ENCODE measurements around the gene NEURL4. TPM values are rescaled to one million over a fixed set of nuclear protein-coding genes. Genes with fewer than 3 reads are reported as not detected.
"Not testable (repeated sequence)": the region's sequence is repeated elsewhere in the genome, so short reads cannot be mapped to it uniquely, and the experiment has no call there.

The NEURL4 gene
- total RNA-seq, 4 donors from 2014 or later, result 12.0 to 30.4 (median 14.9) TPM

- Histone ChIP-seq H3K9me3 (no peaks in the 10 kb centered on the region), H3K4me3 (no peak overlapping the region), H3K27me3 (peaks cover 14% of the 10 kb centered on the region), H3K27ac (no peak overlapping the region), H3K4me1 (no peaks in the 10 kb centered on the region), H3K36me3 (no peaks in the 10 kb centered on the region)
- WGBS, 2 donors (ENCODE audit: low coverage in 1 of 2), result 94% methylated on average over 6 of the region's 8 CpGs; no CpG with 5 or more reads in 1 of the 2 donors
- TF ChIP-seq POLR2AphosphoS5 (IDR thresholded peaks at IDR 0.05) (no peak), CTCF (IDR thresholded peaks at IDR 0.05) (no peak), POLR2A (IDR thresholded peaks at IDR 0.05) (no peak), EP300 (IDR thresholded peaks at IDR 0.05) (no peak)
- ATAC-seq, result no peak
Observed at GRCh38 chr17:7367083-7367482, 37.9 kb upstream of the NEURL4 start.

- peaks cover 14% of the 10 kb centered on the region for H3K27me3 ChIP-seq
- H3K9me3 ChIP-seq, H3K4me3 ChIP-seq, H3K36me3 ChIP-seq, H3K27ac ChIP-seq, ATAC-seq, H3K4me1 ChIP-seq: not testable (repeated sequence)
- 87% methylated on average over 6 of the region's 7 CpGs; no CpG with 5 or more reads in 1 of the 2 donors for WGBS, 2 donors (ENCODE audit: low coverage in 1 of 2)
Observed at GRCh38 chr17:7365963-7366362, 36.8 kb upstream of the NEURL4 start.

GRCh38 chr17:7363311-7363710, 34.2 kb upstream of the NEURL4 start:
- no peaks in the 10 kb centered on the region for H3K9me3 ChIP-seq
- no peak for TF ChIP-seq POLR2AphosphoS5 (IDR thresholded peaks at IDR 0.05)
- no peak for TF ChIP-seq POLR2A (IDR thresholded peaks at IDR 0.05)
- no peak for TF ChIP-seq EP300 (IDR thresholded peaks at IDR 0.05)
- no peak for TF ChIP-seq CTCF (IDR thresholded peaks at IDR 0.05)
- 81 to 91% methylated on average over 4 to 6 of the region's 6 CpGs for WGBS, 2 donors (ENCODE audit: low coverage in 1 of 2)
- no peak for ATAC-seq
- H3K36me3 ChIP-seq, result no peaks in the 10 kb centered on the region
- no peak overlapping the region for H3K4me3 ChIP-seq
- H3K27me3 ChIP-seq, result no peaks in the 10 kb centered on the region
- H3K4me1 ChIP-seq, result no peaks in the 10 kb centered on the region
- H3K27ac ChIP-seq, result no peak overlapping the region

GRCh38 chr17:7361906-7362305, 32.8 kb upstream of the NEURL4 start:
- Histone ChIP-seq H3K27me3 (no peaks in the 10 kb centered on the region), H3K4me3 (no peak overlapping the region), H3K36me3 (no peaks in the 10 kb centered on the region), H3K27ac (no peak overlapping the region), H3K9me3 (no peaks in the 10 kb centered on the region), H3K4me1 (no peaks in the 10 kb centered on the region)
- 60 to 80% methylated on average over 1 to 3 of the region's 3 CpGs for WGBS, 2 donors (ENCODE audit: low coverage in 1 of 2)
- ATAC-seq, result no peak
- no peak for TF ChIP-seq POLR2AphosphoS5 (IDR thresholded peaks at IDR 0.05)
- TF ChIP-seq EP300 (IDR thresholded peaks at IDR 0.05), result no peak
- TF ChIP-seq POLR2A (IDR thresholded peaks at IDR 0.05), result no peak
- no peak for TF ChIP-seq CTCF (IDR thresholded peaks at IDR 0.05)

- Histone ChIP-seq H3K9me3 (no peaks in the 10 kb centered on the region), H3K4me1 (peaks cover 0 to 42% (median 18%) of the 10 kb centered on the region in 3 donors), H3K27ac (peak overlapping the region in 3 of 4 donors; percentile 22 to 99 (median 45)), H3K27me3 (no peaks in the 10 kb centered on the region), H3K4me3 (no peak overlapping the region), H3K36me3 (no peaks in the 10 kb centered on the region)
- ATAC-seq, result no peak
- TF ChIP-seq POLR2AphosphoS5 (IDR thresholded peaks at IDR 0.05) (no peak), POLR2A (IDR thresholded peaks at IDR 0.05) (no peak), CTCF (IDR thresholded peaks at IDR 0.05) (no peak), EP300 (IDR thresholded peaks at IDR 0.05) (no peak)
- 57 to 60% methylated on average over 1 to 2 of the region's 2 CpGs for WGBS, 2 donors (ENCODE audit: low coverage in 1 of 2)
Observed at GRCh38 chr17:7357381-7357780, 28.2 kb upstream of the NEURL4 start.

Data from gastroesophageal sphincter (tissue), 4 donors.